GM12878 (cell line): ENCODE results near the gene CD84. TPM values are rescaled to one million over a fixed set of nuclear protein-coding genes. Genes with fewer than 3 reads are reported as not detected.

Experiments used
- CHD1 ChIP-seq: IDR thresholded peaks from 2 replicates; pipeline ENCODE4 v1.6.1; 2012; ENCODE audit warnings: low read depth, low read length, improper control_type of control experiment
- EED ChIP-seq: sonication (generic); IDR thresholded peaks from 2 replicates; pipeline ENCODE4 v1.6.1; 2016; ENCODE audit warnings: antibody characterized with exemption, low read depth
- EP300 ChIP-seq, 2 experiments: fragments of 150-350 bp in 1 of 2; IDR thresholded peaks; 2 replicates each; pipeline ENCODE4 v1.6.1; 2011 to 2012; ENCODE audit warnings: low read depth in 2 of 2, low read length in 2 of 2, borderline replicate concordance in 1 of 2, improper control_type of control experiment in 1 of 2, inconsistent platforms in 1 of 2; ENCODE audit not compliant: control insufficient read depth in 1 of 2
- ESRRA ChIP-seq: IDR thresholded peaks from 2 replicates; pipeline ENCODE4 v1.6.1; 2012; ENCODE audit warnings: mild to moderate bottlenecking, low read length, improper control_type of control experiment
- ETV6 ChIP-seq, 2 experiments: fragments of 450-650 bp in 1 of 2; IDR thresholded peaks in 1 of 2; conservative IDR thresholded peaks in 1 of 2; 2 replicates each; pipeline ENCODE4 v1.6.1; 2014; ENCODE audit warnings: antibody characterized with exemption in 1 of 2, borderline replicate concordance in 1 of 2, low read depth in 1 of 2, mild to moderate bottlenecking in 1 of 2, moderate library complexity in 1 of 2
- KDM1A ChIP-seq: fragments of 200-600 bp; sonication (generic); IDR thresholded peaks from 2 replicates; pipeline ENCODE4 v1.6.1; 2016; ENCODE audit warnings: borderline replicate concordance
- NR2C1 ChIP-seq: fragments of 450-650 bp; IDR thresholded peaks from 2 replicates; pipeline ENCODE4 v1.6.1; 2017; ENCODE audit warnings: antibody characterized with exemption, mild to moderate bottlenecking, moderate library complexity
- NR2C2 ChIP-seq: IDR thresholded peaks from 2 replicates; pipeline ENCODE4 v1.6.1; 2011; ENCODE audit warnings: borderline replicate concordance, low read depth; ENCODE audit not compliant: control insufficient read depth, insufficient read length
- POU2F2 ChIP-seq: IDR thresholded peaks from 3 replicates; pipeline ENCODE4 v1.6.1; 2011; ENCODE audit warnings: low read depth, mild to moderate bottlenecking, low read length, borderline replicate concordance
- RELA ChIP-seq: fragments of 450-650 bp; IDR thresholded peaks from 2 replicates; pipeline ENCODE4 v1.8.0; 2014; ENCODE audit warnings: borderline replicate concordance; ENCODE audit not compliant: partially characterized antibody
- RFX5 ChIP-seq: IDR thresholded peaks from 2 replicates; pipeline ENCODE4 v1.6.1; 2011; ENCODE audit warnings: low read depth, low read length, improper control_type of control experiment
- SMAD5 ChIP-seq: IDR thresholded peaks from 2 replicates; pipeline ENCODE4 v1.6.1; 2016; ENCODE audit warnings: antibody characterized with exemption, low read depth
- SUPT20H ChIP-seq: IDR thresholded peaks from 2 replicates; pipeline ENCODE4 v1.6.1; 2011; ENCODE audit warnings: low read depth, mild to moderate bottlenecking, low read length, moderate library complexity, borderline replicate concordance; ENCODE audit not compliant: control insufficient read depth
- SUZ12 ChIP-seq: fragments of 200-600 bp; sonication (generic); IDR thresholded peaks from one replicate; pipeline ENCODE4 v1.6.1; 2018; ENCODE audit warnings: antibody characterized with exemption, mild to moderate bottlenecking; ENCODE audit not compliant: unreplicated experiment
- ZNF384 ChIP-seq: IDR thresholded peaks from 2 replicates; pipeline ENCODE4 v1.6.1; 2012; ENCODE audit warnings: low read depth, mild to moderate bottlenecking, low read length, improper control_type of control experiment, borderline replicate concordance
- ZNF622 ChIP-seq: fragments of 450-650 bp; IDR thresholded peaks from 2 replicates; pipeline ENCODE4 v1.6.1; 2017; ENCODE audit warnings: mild to moderate bottlenecking, inconsistent platforms
- ZSCAN29 ChIP-seq: fragments of 450-650 bp; IDR thresholded peaks from 2 replicates; pipeline ENCODE4 v1.6.1; 2017; ENCODE audit warnings: mild to moderate bottlenecking, moderate library complexity
- polyA plus RNA-seq, 11 experiments: library from polyadenylated mRNA; depleted of rRNA in 4 of 11; unstranded in 6 of 11; stranded (reverse) in 5 of 11; fragments of >200 nt; fragmentation: Nextera tagmentation in 4 of 11; fragmentation: Illumina TruSeq in 1 of 11; extraction: Ambion mirVana in 4 of 11; extraction: Trizol in 1 of 11; gene quantifications; 1 replicate in 1 of 11; 2 replicates in 10 of 11; pipeline versions ENCODE4 v1.2.1 to v1.2.3, GENCODE V29; 2011 to 2016; ENCODE audit warnings: inconsistent platforms in 2 of 11, missing spikeins in 2 of 11, low read depth in 1 of 11
- total RNA-seq, 4 experiments: library from RNA; depleted of rRNA in 3 of 4; stranded (reverse); fragments of >200 nt in 3 of 4; fragmentation: Illumina TruSeq in 1 of 4; extraction: Trizol in 1 of 4; gene quantifications; 2 replicates each; pipeline versions ENCODE4 v1.2.1 to v1.2.3, GENCODE V29; 2013 to 2021
- TF ChIP-seq, protein P1 (sequence below): fragments of 450-650 bp; IDR thresholded peaks from 2 replicates; pipeline ENCODE4 v1.6.1; 2014; ENCODE audit warnings: mild to moderate bottlenecking
- TF ChIP-seq, protein P2 (sequence below): fragments of 450-650 bp; IDR thresholded peaks from 2 replicates; pipeline ENCODE4 v1.6.1; 2017; ENCODE audit warnings: mild to moderate bottlenecking, moderate library complexity
- TF ChIP-seq, protein P3 (sequence below): fragments of 450-650 bp; IDR thresholded peaks from 2 replicates; pipeline ENCODE4 v1.6.1; 2017; ENCODE audit warnings: mild to moderate bottlenecking, moderate library complexity

Gene CD84
- total and polyA plus RNA-seq, 10 of the 15 experiments (the other 5 are each of a cell fraction or from before 2014, with no cell fraction given): 3.4 to 20.3 (median 11.7) TPM

DNA sequence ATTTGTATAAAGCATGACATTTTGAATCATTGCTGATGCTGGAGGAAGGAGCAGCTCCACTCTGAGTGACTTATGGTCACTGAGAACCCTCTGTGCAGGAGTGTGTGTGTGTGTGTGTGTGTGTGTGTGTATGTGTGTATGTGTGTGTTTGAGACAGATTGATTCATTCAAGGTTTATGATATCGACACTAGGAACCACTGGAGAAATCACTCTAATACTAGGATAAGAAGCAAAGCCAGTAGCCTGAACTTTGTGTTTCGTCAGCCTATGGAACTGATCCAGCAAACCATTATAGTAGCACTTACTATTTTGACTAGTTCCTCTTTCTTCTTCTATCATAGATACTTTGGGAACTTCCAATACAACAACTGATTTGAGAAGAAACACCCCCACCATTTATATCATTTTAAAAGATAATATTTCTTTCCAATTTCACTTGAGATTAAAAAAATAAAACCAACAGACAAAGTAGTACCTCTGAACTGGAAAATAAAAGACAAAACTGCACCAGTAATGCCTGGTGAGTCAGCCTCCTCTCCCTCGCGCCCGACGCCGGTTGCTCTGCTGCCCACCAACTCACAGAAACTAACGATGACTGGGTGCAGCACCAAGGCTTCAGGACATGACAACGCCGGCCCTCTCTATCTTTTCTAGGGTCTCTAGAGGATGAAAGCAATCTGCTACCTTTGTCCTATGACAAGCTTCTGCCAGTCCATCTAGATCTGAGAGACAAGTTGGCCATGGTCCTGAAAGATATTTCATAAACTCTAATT lies 46.6 kb upstream of the CD84 start (continued):
- TF ChIP-seq, protein P1, sequence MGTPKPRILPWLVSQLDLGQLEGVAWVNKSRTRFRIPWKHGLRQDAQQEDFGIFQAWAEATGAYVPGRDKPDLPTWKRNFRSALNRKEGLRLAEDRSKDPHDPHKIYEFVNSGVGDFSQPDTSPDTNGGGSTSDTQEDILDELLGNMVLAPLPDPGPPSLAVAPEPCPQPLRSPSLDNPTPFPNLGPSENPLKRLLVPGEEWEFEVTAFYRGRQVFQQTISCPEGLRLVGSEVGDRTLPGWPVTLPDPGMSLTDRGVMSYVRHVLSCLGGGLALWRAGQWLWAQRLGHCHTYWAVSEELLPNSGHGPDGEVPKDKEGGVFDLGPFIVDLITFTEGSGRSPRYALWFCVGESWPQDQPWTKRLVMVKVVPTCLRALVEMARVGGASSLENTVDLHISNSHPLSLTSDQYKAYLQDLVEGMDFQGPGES: no peak
- no peak for TF ChIP-seq CHD1
- no peak for TF ChIP-seq NR2C1
- TF ChIP-seq ZNF384: no peak
- TF ChIP-seq, protein P2, sequence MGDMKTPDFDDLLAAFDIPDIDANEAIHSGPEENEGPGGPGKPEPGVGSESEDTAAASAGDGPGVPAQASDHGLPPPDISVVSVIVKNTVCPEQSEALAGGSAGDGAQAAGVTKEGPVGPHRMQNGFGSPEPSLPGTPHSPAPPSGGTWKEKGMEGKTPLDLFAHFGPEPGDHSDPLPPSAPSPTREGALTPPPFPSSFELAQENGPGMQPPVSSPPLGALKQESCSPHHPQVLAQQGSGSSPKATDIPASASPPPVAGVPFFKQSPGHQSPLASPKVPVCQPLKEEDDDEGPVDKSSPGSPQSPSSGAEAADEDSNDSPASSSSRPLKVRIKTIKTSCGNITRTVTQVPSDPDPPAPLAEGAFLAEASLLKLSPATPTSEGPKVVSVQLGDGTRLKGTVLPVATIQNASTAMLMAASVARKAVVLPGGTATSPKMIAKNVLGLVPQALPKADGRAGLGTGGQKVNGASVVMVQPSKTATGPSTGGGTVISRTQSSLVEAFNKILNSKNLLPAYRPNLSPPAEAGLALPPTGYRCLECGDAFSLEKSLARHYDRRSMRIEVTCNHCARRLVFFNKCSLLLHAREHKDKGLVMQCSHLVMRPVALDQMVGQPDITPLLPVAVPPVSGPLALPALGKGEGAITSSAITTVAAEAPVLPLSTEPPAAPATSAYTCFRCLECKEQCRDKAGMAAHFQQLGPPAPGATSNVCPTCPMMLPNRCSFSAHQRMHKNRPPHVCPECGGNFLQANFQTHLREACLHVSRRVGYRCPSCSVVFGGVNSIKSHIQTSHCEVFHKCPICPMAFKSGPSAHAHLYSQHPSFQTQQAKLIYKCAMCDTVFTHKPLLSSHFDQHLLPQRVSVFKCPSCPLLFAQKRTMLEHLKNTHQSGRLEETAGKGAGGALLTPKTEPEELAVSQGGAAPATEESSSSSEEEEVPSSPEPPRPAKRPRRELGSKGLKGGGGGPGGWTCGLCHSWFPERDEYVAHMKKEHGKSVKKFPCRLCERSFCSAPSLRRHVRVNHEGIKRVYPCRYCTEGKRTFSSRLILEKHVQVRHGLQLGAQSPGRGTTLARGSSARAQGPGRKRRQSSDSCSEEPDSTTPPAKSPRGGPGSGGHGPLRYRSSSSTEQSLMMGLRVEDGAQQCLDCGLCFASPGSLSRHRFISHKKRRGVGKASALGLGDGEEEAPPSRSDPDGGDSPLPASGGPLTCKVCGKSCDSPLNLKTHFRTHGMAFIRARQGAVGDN: peak; percentile 27; the same call in 1 of the 2 replicates
- TF ChIP-seq ZSCAN29: no peak
- TF ChIP-seq ESRRA: no peak
- TF ChIP-seq POU2F2: peak; percentile 27; the same call in 2 of the 3 replicates
- TF ChIP-seq ZNF622: no peak
- TF ChIP-seq SUZ12: no peak
- no peak for TF ChIP-seq SUPT20H
- no peak for TF ChIP-seq NR2C2
- TF ChIP-seq ETV6 (conservative IDR thresholded peaks at IDR 0.05 in 1 of 2, IDR thresholded peaks at IDR 0.05 in 1 of 2; ENCODE audit: borderline replicate concordance in 1 of 2, low read depth in 1 of 2): no peak
- no peak for TF ChIP-seq KDM1A
- TF ChIP-seq RFX5: no peak
- TF ChIP-seq SMAD5: 0 out of 2 replicates have a peak, but pooled peaks have one; percentile 14
- 0 out of 4 replicates have a peak, but pooled peaks of 1 of the 2 experiments have one; percentile 18 for TF ChIP-seq EP300 (IDR thresholded peaks at IDR 0.05; ENCODE audit: borderline replicate concordance in 1 of 2, control insufficient read depth in 1 of 2, low read depth in 2 of 2, low read length in 2 of 2)
- no peak for TF ChIP-seq RELA
- TF ChIP-seq EED: peak; percentile 47; the same call in 1 of the 2 replicates
- TF ChIP-seq, protein P3, sequence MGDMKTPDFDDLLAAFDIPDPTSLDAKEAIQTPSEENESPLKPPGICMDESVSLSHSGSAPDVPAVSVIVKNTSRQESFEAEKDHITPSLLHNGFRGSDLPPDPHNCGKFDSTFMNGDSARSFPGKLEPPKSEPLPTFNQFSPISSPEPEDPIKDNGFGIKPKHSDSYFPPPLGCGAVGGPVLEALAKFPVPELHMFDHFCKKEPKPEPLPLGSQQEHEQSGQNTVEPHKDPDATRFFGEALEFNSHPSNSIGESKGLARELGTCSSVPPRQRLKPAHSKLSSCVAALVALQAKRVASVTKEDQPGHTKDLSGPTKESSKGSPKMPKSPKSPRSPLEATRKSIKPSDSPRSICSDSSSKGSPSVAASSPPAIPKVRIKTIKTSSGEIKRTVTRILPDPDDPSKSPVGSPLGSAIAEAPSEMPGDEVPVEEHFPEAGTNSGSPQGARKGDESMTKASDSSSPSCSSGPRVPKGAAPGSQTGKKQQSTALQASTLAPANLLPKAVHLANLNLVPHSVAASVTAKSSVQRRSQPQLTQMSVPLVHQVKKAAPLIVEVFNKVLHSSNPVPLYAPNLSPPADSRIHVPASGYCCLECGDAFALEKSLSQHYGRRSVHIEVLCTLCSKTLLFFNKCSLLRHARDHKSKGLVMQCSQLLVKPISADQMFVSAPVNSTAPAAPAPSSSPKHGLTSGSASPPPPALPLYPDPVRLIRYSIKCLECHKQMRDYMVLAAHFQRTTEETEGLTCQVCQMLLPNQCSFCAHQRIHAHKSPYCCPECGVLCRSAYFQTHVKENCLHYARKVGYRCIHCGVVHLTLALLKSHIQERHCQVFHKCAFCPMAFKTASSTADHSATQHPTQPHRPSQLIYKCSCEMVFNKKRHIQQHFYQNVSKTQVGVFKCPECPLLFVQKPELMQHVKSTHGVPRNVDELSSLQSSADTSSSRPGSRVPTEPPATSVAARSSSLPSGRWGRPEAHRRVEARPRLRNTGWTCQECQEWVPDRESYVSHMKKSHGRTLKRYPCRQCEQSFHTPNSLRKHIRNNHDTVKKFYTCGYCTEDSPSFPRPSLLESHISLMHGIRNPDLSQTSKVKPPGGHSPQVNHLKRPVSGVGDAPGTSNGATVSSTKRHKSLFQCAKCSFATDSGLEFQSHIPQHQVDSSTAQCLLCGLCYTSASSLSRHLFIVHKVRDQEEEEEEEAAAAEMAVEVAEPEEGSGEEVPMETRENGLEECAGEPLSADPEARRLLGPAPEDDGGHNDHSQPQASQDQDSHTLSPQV: no peak
